Psoas muscle (tissue), 8 donors: ENCODE measurements around the gene LRP10. TPM values are rescaled to one million over a fixed set of nuclear protein-coding genes. Genes with fewer than 3 reads are reported as not detected.

Source experiments
- ATAC-seq, 4 donors: fragments of 200-7000 bp; cut with Tn5 transposase; one replicate each; pipeline ENCODE4 v1.9.1; 2020; ENCODE audit warnings: moderate library complexity in 3 of 4, mild to moderate bottlenecking in 2 of 4
- DNase-seq, 2 donors: peaks; one replicate each; pipeline ENCODE4 v3.0.0-alpha.2; 2020
- H3K27ac ChIP-seq: fragments of 200-600 bp; one replicate; pipeline ENCODE4 v1.8.0; 2022
- H3K27me3 ChIP-seq, 3 donors: fragments of 200-600 bp in 1 of 3; one replicate each; pipeline versions ENCODE4 v1.6.1 to v1.8.0; 2013 to 2022; ENCODE audit warnings: low read length in 2 of 3, mild to moderate bottlenecking in 2 of 3, moderate library complexity in 1 of 3; ENCODE audit not compliant: insufficient read depth in 3 of 3
- H3K36me3 ChIP-seq, 2 donors: fragments of 200-600 bp in 1 of 2; one replicate each; pipeline versions ENCODE4 v1.6.1 to v1.8.0; 2013 to 2022; ENCODE audit warnings: low read depth in 1 of 2, mild to moderate bottlenecking in 1 of 2, moderate library complexity in 1 of 2; ENCODE audit not compliant: insufficient read depth in 1 of 2
- H3K4me1 ChIP-seq: fragments of 200-600 bp; one replicate; pipeline ENCODE4 v1.8.0; 2022
- H3K4me3 ChIP-seq: fragments of 200-600 bp; one replicate; pipeline ENCODE4 v1.8.0; 2022; ENCODE audit warnings: mild to moderate bottlenecking
- H3K9me3 ChIP-seq: fragments of 200-600 bp; one replicate; pipeline ENCODE4 v1.8.0; 2022
- WGBS, 3 donors: extraction: QIAGEN DNeasy Blood & Tissue Kit; methylation state at CpG; one replicate each; pipeline versions ENCODE4 v1.1.6 to v1.1.7; 2013; 5-methylcytosine and 5-hydroxymethylcytosine counted together
- intact Hi-C, 2 donors: fragments of 100-400 bp; cut with DNase I; formaldehyde crosslinking; loops; one replicate each; pipeline versions ENCODE4 v1.11.0 to v1.14.2; 2022
- polyA plus RNA-seq, 3 donors: library from polyadenylated mRNA; stranded (reverse); fragments of 200-250 nt; gene quantifications; one replicate each; pipeline ENCODE4 v1.2.3, GENCODE V29; 2013
- total RNA-seq, 4 donors: library from RNA; stranded (reverse); fragmentation: NEBNext Ultra II Directional in 2 of 4; extraction: Animal tissue kit (Norgen Biotek cat#: 25700) in 2 of 4; gene quantifications; one replicate each; pipeline versions ENCODE4 v1.2.1 to v1.2.4, GENCODE V29; 2021 to 2023
- TF ChIP-seq, protein P1 (sequence below): fragments of 200-600 bp; IDR thresholded peaks from one replicate; pipeline ENCODE4 v1.8.0; 2022; ENCODE audit warnings: antibody characterized with exemption
- donor health status: healthy with polysubstance abuse.
- donor health status: DM: no; HTN: no; CAD: no; lungs with moderate emphysema.
- donor health status: Bipolar disorder and iron deficiency.
- donor health status: healthy.
- donor health status: DM: yes; HTN: yes; CAD: no.
- donor health status: DM: no; HTN: no; CAD: no.
- donor health status: DM: no; HTN: no; CAD: no.
- donor health status: DM: yes; HTN: yes; CAD: no.

The LRP10 gene
- total and polyA plus RNA-seq, 7 donors = 18.1 to 50.6 (median 33.1) TPM

DNA sequence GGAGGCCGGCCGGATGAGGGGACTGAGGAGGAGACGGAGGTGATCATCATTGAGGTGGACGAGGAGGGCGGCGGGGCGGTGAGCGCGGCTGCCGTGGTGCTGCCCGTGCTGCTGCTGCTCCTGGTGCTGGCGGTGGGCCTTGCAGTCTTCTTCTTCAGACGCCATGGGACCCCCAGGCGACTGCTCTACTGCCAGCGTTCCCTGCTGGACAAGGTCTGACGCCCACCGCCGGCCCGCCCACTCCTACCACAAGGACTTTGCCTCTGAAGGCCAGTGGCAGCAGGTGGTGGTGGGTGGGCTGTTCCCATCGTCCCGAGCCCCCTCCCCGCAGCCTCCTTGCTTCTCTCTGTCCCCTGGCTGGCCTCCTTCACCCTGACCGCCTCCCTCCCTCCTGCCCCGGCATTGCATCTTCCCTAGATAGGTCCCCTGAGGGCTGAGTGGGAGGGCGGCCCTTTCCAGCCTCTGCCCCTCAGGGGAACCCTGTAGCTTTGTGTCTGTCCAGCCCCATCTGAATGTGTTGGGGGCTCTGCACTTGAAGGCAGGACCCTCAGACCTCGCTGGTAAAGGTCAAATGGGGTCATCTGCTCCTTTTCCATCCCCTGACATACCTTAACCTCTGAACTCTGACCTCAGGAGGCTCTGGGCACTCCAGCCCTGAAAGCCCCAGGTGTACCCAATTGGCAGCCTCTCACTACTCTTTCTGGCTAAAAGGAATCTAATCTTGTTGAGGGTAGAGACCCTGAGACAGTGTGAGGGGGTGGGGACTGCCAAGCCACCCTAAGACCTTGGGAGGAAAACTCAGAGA lies 25.5 kb upstream of the LRP10 start:
- TF ChIP-seq, protein P1, sequence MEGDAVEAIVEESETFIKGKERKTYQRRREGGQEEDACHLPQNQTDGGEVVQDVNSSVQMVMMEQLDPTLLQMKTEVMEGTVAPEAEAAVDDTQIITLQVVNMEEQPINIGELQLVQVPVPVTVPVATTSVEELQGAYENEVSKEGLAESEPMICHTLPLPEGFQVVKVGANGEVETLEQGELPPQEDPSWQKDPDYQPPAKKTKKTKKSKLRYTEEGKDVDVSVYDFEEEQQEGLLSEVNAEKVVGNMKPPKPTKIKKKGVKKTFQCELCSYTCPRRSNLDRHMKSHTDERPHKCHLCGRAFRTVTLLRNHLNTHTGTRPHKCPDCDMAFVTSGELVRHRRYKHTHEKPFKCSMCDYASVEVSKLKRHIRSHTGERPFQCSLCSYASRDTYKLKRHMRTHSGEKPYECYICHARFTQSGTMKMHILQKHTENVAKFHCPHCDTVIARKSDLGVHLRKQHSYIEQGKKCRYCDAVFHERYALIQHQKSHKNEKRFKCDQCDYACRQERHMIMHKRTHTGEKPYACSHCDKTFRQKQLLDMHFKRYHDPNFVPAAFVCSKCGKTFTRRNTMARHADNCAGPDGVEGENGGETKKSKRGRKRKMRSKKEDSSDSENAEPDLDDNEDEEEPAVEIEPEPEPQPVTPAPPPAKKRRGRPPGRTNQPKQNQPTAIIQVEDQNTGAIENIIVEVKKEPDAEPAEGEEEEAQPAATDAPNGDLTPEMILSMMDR = no peak
- H3K36me3 ChIP-seq = peaks cover 0 to 24% of the 10 kb centered on the region in 2 donors
- no peak overlapping the region for H3K27ac ChIP-seq

DNA sequence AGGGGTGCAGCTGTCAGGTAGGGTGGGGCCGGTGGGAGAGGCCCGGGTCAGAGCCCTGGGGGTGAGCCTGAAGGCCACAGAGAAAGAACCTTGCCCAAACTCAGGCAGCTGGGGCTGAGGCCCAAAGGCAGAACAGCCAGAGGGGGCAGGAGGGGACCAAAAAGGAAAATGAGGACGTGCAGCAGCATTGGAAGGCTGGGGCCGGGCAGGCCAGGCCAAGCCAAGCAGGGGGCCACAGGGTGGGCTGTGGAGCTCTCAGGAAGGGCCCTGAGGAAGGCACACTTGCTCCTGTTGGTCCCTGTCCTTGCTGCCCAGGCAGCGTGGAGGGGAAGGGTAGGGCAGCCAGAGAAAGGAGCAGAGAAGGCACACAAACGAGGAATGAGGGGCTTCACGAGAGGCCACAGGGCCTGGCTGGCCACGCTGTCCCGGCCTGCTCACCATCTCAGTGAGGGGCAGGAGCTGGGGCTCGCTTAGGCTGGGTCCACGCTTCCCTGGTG lies 24.7 kb upstream of the LRP10 start:
- intact Hi-C loops = no loop called here
- Histone ChIP-seq H3K9me3 (no peaks in the 10 kb centered on the region), H3K36me3 (peaks cover 0 to 16% of the 10 kb centered on the region in 2 donors), H3K4me1 (peaks cover 40% of the 10 kb centered on the region), H3K4me3 (no peak overlapping the region), H3K27me3 (no peaks in the 10 kb centered on the region), H3K27ac (no peak overlapping the region)
- WGBS, 3 donors = 79 to 91% (median 84%) methylated on average over 10 to 11 of the region's 11 CpGs
- TF ChIP-seq, protein P1 = no peak
- DNase-seq = no peak
- no peak for ATAC-seq

More for the DNA sequence above, 25.5 kb upstream of the LRP10 start:
- Histone ChIP-seq H3K4me1 (peaks cover 32% of the 10 kb centered on the region), H3K4me3 (no peak overlapping the region), H3K9me3 (no peaks in the 10 kb centered on the region), H3K27me3 (no peaks in the 10 kb centered on the region)
- DNase-seq (no peak), ATAC-seq (no peak)
- 85 to 86% (median 86%) methylated on average over 23 to 26 of the region's 26 CpGs for WGBS, 3 donors
- intact Hi-C loops = no loop called here

DNA sequence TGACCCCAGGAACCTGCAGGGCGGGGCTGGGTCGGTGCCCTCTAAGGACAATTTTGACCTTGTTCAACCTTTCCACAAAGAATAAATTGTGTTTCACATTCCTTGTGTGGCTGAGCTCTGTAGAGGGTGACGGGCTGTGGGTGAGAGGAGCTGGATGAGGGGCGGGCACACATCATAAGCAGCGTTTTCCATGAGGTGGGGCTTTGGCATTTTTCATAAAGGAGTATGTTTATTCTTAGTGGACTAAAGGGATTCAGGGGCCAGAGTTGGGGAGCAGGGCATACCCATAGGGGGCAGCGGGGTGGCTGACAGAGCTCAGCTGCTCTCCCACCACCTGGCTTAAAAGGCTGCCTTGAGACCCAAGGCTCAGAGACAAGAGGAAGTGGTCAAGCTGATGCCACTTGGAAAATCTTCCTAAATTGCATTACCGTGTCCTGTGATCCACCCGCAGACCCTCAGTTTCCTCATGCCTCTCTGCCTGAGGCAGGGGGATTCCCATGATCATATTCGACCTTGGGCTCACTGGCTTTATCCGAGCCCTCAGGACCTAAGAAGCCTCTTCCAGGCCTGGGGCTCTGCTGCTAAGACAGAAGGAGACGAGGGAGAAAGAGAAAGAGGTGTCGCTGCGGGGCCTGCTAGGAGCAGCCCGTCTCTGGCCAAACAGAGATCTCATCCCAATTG lies 23.7 kb upstream of the LRP10 start:
- WGBS, 3 donors = 45 to 52% (median 51%) methylated on average over 14 of the region's 14 CpGs
- peaks cover 43% of the 10 kb centered on the region for H3K4me1 ChIP-seq
- H3K9me3 ChIP-seq = no peaks in the 10 kb centered on the region
- peak overlapping the region; percentile 18 for H3K4me3 ChIP-seq
- TF ChIP-seq, protein P1 = no peak
- peak overlapping the region; percentile 82 for H3K27ac ChIP-seq
- intact Hi-C loops = loop anchor here in 1 of 2 donors (2.0 kb wide), 1 partner anchor 17 kb away; no protein-coding TSS in a partner anchor
- H3K36me3 ChIP-seq = peaks cover 0 to 8% of the 10 kb centered on the region in 2 donors
- no peak for DNase-seq
- ATAC-seq = no peak
- H3K27me3 ChIP-seq = no peaks in the 10 kb centered on the region

DNA sequence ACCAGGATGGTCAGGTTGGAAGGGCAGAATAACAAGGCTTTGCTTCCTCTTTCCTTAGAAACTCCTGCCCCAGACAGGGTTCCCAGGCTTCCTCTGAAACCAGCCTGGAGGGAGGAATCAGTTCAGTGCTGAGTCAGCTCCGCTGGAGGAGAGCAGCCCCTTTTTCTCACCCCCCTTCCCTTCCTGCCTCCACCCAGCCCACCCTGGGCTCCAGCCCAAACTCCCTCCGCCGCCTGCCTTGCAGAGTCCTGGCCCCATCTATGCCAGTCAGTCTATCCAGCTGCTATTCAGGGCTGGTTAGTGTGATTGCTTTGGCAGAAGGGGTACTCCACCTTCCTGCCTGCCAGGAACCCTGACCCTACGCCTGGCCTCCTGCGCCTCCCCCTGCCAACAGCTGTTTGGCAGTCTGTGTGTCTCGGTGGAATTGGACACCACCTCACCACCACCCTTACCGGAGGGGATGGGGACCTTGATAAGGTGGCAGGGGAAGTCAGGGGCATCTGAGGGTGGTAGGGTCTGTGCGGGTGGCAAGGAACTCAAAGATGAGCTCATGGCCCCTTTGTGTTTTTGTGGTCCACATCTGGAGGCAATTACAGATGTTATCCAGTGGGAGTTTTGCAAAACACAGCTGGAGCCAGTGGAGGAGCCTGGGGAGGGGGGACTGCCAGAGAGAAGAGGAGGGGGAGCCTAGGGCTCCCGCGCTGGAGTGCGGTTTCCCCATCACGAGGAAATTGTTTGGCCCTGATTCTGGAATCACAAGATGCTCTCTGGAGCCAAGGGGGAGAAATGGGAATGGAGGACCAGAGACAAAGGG lies 23.0 kb upstream of the LRP10 start:
- DNase-seq = peak; percentile 85 to 86
- WGBS, 3 donors = 4 to 7% (median 4%) methylated on average over 12 of the region's 12 CpGs
- H3K27me3 ChIP-seq = no peaks in the 10 kb centered on the region
- TF ChIP-seq, protein P1 = no peak
- ATAC-seq = peak; percentile 35 to 47 (median 43)
- H3K27ac ChIP-seq = peak overlapping the region; percentile 82
- intact Hi-C loops = loop anchor here in 1 of 2 donors (2.0 kb wide), 1 partner anchor 18 kb away; no protein-coding TSS in a partner anchor
- H3K9me3 ChIP-seq = no peaks in the 10 kb centered on the region
- H3K4me1 ChIP-seq = peaks cover 50% of the 10 kb centered on the region
- peak overlapping the region; percentile 18 for H3K4me3 ChIP-seq
- H3K36me3 ChIP-seq = peaks cover 0 to 8% of the 10 kb centered on the region in 2 donors
